ENCODE results near the gene CSH1.

The CSH1 gene

DNA sequence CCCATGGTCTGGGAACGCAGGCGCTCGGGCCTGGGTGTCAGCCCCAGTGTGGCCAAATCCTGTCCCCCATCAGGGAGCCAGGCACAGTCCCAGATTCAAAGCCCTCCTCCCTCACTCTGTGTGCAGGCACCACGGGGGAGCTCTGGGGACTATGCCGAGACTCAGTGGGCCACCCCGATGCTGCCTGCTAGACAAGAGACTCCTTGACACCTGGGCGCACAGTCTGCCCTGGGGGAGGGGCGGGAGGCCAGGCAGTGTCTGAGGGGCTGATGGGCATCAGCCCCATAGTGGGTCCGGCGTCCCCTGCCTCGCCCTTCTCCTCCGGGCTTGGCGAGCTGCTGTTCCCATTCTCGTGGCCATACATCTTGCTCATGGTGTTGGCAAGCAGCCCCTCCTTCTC is 44.2 kb upstream of the CSH1 start:
- no peaks in the 10 kb centered on the region for H3K9me3 ChIP-seq (ENCODE audit: insufficient read depth, low read length, severe bottlenecking)
- H3K4me2 ChIP-seq (ENCODE audit: insufficient read depth, low read length), result no peak overlapping the region
- ATAC-seq (ENCODE audit: insufficient read depth, low read depth) (no peak), DNase-seq (no peak)
- H3K27ac ChIP-seq (ENCODE audit: low read length), result no peak overlapping the region
- H3K9ac ChIP-seq (ENCODE audit: low read depth, low read length), result no peak overlapping the region
- H3K36me3 ChIP-seq (ENCODE audit: insufficient read depth, low read length), result no peaks in the 10 kb centered on the region
- no peak overlapping the region for H3K4me3 ChIP-seq (ENCODE audit: low read depth in 1 of 2, low read length in 2 of 2)
- no peaks in the 10 kb centered on the region for H4K20me1 ChIP-seq (ENCODE audit: insufficient read depth, low read length)
- no peak overlapping the region for H2AFZ ChIP-seq (ENCODE audit: low read depth, low read length)
- H3K27me3 ChIP-seq (ENCODE audit: insufficient read depth, low read length, poor library complexity), result no peaks in the 10 kb centered on the region
- no peaks in the 10 kb centered on the region for H3K4me1 ChIP-seq (ENCODE audit: insufficient read depth, low read length)
- H3K79me2 ChIP-seq (ENCODE audit: insufficient read depth, low read length), result no peaks in the 10 kb centered on the region
- TF ChIP-seq EZH2 (IDR thresholded peaks at IDR 0.05; ENCODE audit: borderline replicate concordance, low read depth, low read length, severe bottlenecking), result no peak
- TF ChIP-seq, protein P1, sequence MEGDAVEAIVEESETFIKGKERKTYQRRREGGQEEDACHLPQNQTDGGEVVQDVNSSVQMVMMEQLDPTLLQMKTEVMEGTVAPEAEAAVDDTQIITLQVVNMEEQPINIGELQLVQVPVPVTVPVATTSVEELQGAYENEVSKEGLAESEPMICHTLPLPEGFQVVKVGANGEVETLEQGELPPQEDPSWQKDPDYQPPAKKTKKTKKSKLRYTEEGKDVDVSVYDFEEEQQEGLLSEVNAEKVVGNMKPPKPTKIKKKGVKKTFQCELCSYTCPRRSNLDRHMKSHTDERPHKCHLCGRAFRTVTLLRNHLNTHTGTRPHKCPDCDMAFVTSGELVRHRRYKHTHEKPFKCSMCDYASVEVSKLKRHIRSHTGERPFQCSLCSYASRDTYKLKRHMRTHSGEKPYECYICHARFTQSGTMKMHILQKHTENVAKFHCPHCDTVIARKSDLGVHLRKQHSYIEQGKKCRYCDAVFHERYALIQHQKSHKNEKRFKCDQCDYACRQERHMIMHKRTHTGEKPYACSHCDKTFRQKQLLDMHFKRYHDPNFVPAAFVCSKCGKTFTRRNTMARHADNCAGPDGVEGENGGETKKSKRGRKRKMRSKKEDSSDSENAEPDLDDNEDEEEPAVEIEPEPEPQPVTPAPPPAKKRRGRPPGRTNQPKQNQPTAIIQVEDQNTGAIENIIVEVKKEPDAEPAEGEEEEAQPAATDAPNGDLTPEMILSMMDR (IDR thresholded peaks at IDR 0.05; ENCODE audit: borderline replicate concordance, extremely low read depth, low read length, poor library complexity, severe bottlenecking), result no peak

DNA sequence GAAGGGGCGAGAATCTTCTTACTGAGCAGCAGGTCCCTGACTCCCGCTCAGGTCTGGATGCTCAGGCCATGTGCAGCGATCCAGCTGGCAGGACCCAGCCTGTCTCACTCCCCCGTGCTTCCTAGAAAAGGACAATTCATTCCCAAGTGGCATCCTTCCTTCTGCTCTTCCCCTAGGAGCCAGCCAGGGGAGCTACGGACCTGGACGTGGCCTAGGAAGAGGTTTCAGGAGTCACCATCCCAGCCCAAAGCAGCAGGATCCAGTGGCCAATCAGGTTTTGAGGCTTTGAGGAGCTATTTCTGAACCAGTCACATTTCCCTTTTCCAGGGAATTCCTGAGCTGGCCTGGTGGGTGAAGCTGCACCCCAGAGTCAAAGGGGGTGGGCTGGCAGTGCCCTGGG is 43.5 kb upstream of the CSH1 start:
- ATAC-seq (ENCODE audit: insufficient read depth, low read depth) (no peak), DNase-seq (no peak)
- H3K4me3 ChIP-seq (ENCODE audit: low read depth in 1 of 2, low read length in 2 of 2), result no peak overlapping the region
- H3K27ac ChIP-seq (ENCODE audit: low read length), result no peak overlapping the region
- H2AFZ ChIP-seq (ENCODE audit: low read depth, low read length), result no peak overlapping the region
- H3K9me3 ChIP-seq (ENCODE audit: insufficient read depth, low read length, severe bottlenecking), result no peaks in the 10 kb centered on the region
- H3K4me2 ChIP-seq (ENCODE audit: insufficient read depth, low read length), result no peak overlapping the region
- no peaks in the 10 kb centered on the region for H3K79me2 ChIP-seq (ENCODE audit: insufficient read depth, low read length)
- TF ChIP-seq, protein P1 (IDR thresholded peaks at IDR 0.05; ENCODE audit: borderline replicate concordance, extremely low read depth, low read length, poor library complexity, severe bottlenecking), result no peak
- no peak for TF ChIP-seq EZH2 (IDR thresholded peaks at IDR 0.05; ENCODE audit: borderline replicate concordance, low read depth, low read length, severe bottlenecking)
- H3K27me3 ChIP-seq (ENCODE audit: insufficient read depth, low read length, poor library complexity), result no peaks in the 10 kb centered on the region
- H3K9ac ChIP-seq (ENCODE audit: low read depth, low read length), result no peak overlapping the region
- no peaks in the 10 kb centered on the region for H3K36me3 ChIP-seq (ENCODE audit: insufficient read depth, low read length)
- H4K20me1 ChIP-seq (ENCODE audit: insufficient read depth, low read length), result no peaks in the 10 kb centered on the region
- no peaks in the 10 kb centered on the region for H3K4me1 ChIP-seq (ENCODE audit: insufficient read depth, low read length)

DNA sequence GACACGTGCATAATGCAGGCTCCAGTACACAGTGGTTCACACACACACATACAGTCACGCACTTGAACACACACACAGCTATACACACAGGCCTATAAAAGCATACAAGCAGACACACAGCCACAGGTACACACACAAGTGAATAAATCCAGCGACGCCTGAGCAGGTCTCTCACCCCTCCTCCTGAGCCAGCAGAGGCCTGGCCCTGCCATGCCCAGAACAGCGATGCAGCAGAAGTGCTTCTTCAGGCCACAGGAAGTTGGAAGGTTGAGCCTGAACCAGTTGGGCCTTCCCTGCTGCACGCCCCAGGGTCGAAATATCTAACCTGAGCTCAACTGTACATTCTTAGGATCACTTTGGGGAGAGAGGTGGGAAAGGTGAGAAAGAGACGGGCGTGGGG is 43.0 kb upstream of the CSH1 start:
- no peaks in the 10 kb centered on the region for H3K9me3 ChIP-seq (ENCODE audit: insufficient read depth, low read length, severe bottlenecking)
- no peak overlapping the region for H3K4me3 ChIP-seq (ENCODE audit: low read depth in 1 of 2, low read length in 2 of 2)
- no peaks in the 10 kb centered on the region for H3K27me3 ChIP-seq (ENCODE audit: insufficient read depth, low read length, poor library complexity)
- TF ChIP-seq, protein P1 (IDR thresholded peaks at IDR 0.05; ENCODE audit: borderline replicate concordance, extremely low read depth, low read length, poor library complexity, severe bottlenecking), result no peak
- no peak for TF ChIP-seq EZH2 (IDR thresholded peaks at IDR 0.05; ENCODE audit: borderline replicate concordance, low read depth, low read length, severe bottlenecking)
- no peaks in the 10 kb centered on the region for H3K79me2 ChIP-seq (ENCODE audit: insufficient read depth, low read length)
- no peaks in the 10 kb centered on the region for H4K20me1 ChIP-seq (ENCODE audit: insufficient read depth, low read length)
- no peak overlapping the region for H3K4me2 ChIP-seq (ENCODE audit: insufficient read depth, low read length)
- no peak overlapping the region for H3K9ac ChIP-seq (ENCODE audit: low read depth, low read length)
- no peak overlapping the region for H2AFZ ChIP-seq (ENCODE audit: low read depth, low read length)
- no peak overlapping the region for H3K27ac ChIP-seq (ENCODE audit: low read length)
- H3K4me1 ChIP-seq (ENCODE audit: insufficient read depth, low read length), result no peaks in the 10 kb centered on the region
- ATAC-seq (ENCODE audit: insufficient read depth, low read depth) (no peak), DNase-seq (no peak)
- no peaks in the 10 kb centered on the region for H3K36me3 ChIP-seq (ENCODE audit: insufficient read depth, low read length)

DNA sequence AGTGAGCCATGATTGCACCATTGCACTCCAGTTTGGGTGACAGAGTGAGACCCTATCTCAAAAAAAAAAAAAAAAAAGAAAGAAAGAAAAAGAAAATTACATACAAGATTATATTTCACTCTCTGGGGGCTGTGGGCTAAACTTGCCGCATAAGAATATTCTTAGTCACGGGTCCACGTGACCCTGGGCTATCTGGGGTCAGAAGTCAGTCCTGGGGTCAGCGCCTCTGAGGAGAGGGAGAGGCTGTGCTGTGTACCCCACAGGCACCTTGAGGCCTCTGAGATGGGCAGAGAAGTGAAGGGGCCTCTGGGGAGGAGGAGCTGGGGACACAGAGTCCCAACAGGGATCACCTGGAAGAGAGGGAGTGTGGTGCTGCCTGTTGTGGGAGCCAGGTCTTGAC is 41.5 kb upstream of the CSH1 start:
- no peaks in the 10 kb centered on the region for H3K36me3 ChIP-seq (ENCODE audit: insufficient read depth, low read length)
- no peak overlapping the region for H3K9ac ChIP-seq (ENCODE audit: low read depth, low read length)
- no peaks in the 10 kb centered on the region for H3K79me2 ChIP-seq (ENCODE audit: insufficient read depth, low read length)
- DNase-seq (no peak), ATAC-seq (ENCODE audit: insufficient read depth, low read depth) (no peak)
- no peak overlapping the region for H2AFZ ChIP-seq (ENCODE audit: low read depth, low read length)
- H3K27me3 ChIP-seq (ENCODE audit: insufficient read depth, low read length, poor library complexity), result no peaks in the 10 kb centered on the region
- H3K9me3 ChIP-seq (ENCODE audit: insufficient read depth, low read length, severe bottlenecking), result no peaks in the 10 kb centered on the region
- H3K4me3 ChIP-seq (ENCODE audit: low read depth in 1 of 2, low read length in 2 of 2), result no peak overlapping the region
- H3K4me1 ChIP-seq (ENCODE audit: insufficient read depth, low read length), result peaks cover 3% of the 10 kb centered on the region; the same call in 1 of the 2 replicates
- no peak for TF ChIP-seq EZH2 (IDR thresholded peaks at IDR 0.05; ENCODE audit: borderline replicate concordance, low read depth, low read length, severe bottlenecking)
- TF ChIP-seq, protein P1 (IDR thresholded peaks at IDR 0.05; ENCODE audit: borderline replicate concordance, extremely low read depth, low read length, poor library complexity, severe bottlenecking), result no peak
- no peaks in the 10 kb centered on the region for H4K20me1 ChIP-seq (ENCODE audit: insufficient read depth, low read length)
- H3K27ac ChIP-seq (ENCODE audit: low read length), result no peak overlapping the region
- H3K4me2 ChIP-seq (ENCODE audit: insufficient read depth, low read length), result no peak overlapping the region

All from DND-41 (cell line).